Measurements from ENCODE around the gene SLC8B1.

The SLC8B1 gene

GRCh38 chr12:113273053-113273725 lies 61.7 kb downstream of the SLC8B1 start:
- Histone ChIP-seq H3K36me3 (ENCODE audit: insufficient read depth, low read length) (peaks cover 55% of the 10 kb centered on the region), H3K9ac (ENCODE audit: low read length) (no peak overlapping the region), H3K27me3 (ENCODE audit: control insufficient read depth in 1 of 2, insufficient read depth in 2 of 2, low read length in 2 of 2) (no peaks in the 10 kb centered on the region), H3K4me1 (ENCODE audit: insufficient read depth, low read length) (peaks cover 15% of the 10 kb centered on the region), H3K9me3 (ENCODE audit: low read length) (no peaks in the 10 kb centered on the region), H3K4me3 (ENCODE audit: low read depth in 1 of 2, low read length in 2 of 2) (no peak overlapping the region), H3K27ac (ENCODE audit: low read depth, low read length) (no peak overlapping the region)

- no peak overlapping the region for H3K4me3 ChIP-seq (ENCODE audit: low read depth in 1 of 2, low read length in 2 of 2)
- peaks cover 15% of the 10 kb centered on the region for H3K4me1 ChIP-seq (ENCODE audit: insufficient read depth, low read length)
- peak overlapping the region; percentile 55 for H3K27ac ChIP-seq (ENCODE audit: low read depth, low read length)
- peaks cover 55% of the 10 kb centered on the region for H3K36me3 ChIP-seq (ENCODE audit: insufficient read depth, low read length)
- H3K9ac ChIP-seq (ENCODE audit: low read length) = no peak overlapping the region
- H3K27me3 ChIP-seq (ENCODE audit: control insufficient read depth in 1 of 2, insufficient read depth in 2 of 2, low read length in 2 of 2) = no peaks in the 10 kb centered on the region
- H3K9me3 ChIP-seq (ENCODE audit: low read length) = no peaks in the 10 kb centered on the region
These were observed 62.9 kb downstream of the SLC8B1 start for GRCh38 chr12:113271853-113272561.

GRCh38 chr12:113271466-113271852 lies 63.5 kb downstream of the SLC8B1 start:
- Histone ChIP-seq H3K27ac (ENCODE audit: low read depth, low read length) (peak overlapping the region; percentile 55), H3K9me3 (ENCODE audit: low read length) (no peaks in the 10 kb centered on the region), H3K4me1 (ENCODE audit: insufficient read depth, low read length) (peaks cover 15% of the 10 kb centered on the region), H3K27me3 (ENCODE audit: control insufficient read depth in 1 of 2, insufficient read depth in 2 of 2, low read length in 2 of 2) (no peaks in the 10 kb centered on the region), H3K4me3 (ENCODE audit: low read depth in 1 of 2, low read length in 2 of 2) (no peak overlapping the region), H3K9ac (ENCODE audit: low read length) (no peak overlapping the region), H3K36me3 (ENCODE audit: insufficient read depth, low read length) (peaks cover 55% of the 10 kb centered on the region)

- Histone ChIP-seq H3K9me3 (ENCODE audit: low read length) (no peaks in the 10 kb centered on the region), H3K9ac (ENCODE audit: low read length) (no peak overlapping the region), H3K4me3 (ENCODE audit: low read depth in 1 of 2, low read length in 2 of 2) (no peak overlapping the region), H3K4me1 (ENCODE audit: insufficient read depth, low read length) (peaks cover 15% of the 10 kb centered on the region), H3K27ac (ENCODE audit: low read depth, low read length) (no peak overlapping the region), H3K27me3 (ENCODE audit: control insufficient read depth in 1 of 2, insufficient read depth in 2 of 2, low read length in 2 of 2) (no peaks in the 10 kb centered on the region), H3K36me3 (ENCODE audit: insufficient read depth, low read length) (peaks cover 55% of the 10 kb centered on the region)
These were observed 64.2 kb downstream of the SLC8B1 start for GRCh38 chr12:113270709-113271009.

- H3K4me1 ChIP-seq (ENCODE audit: insufficient read depth, low read length) = peaks cover 15% of the 10 kb centered on the region
- H3K4me3 ChIP-seq (ENCODE audit: low read depth in 1 of 2, low read length in 2 of 2) = no peak overlapping the region
- H3K27me3 ChIP-seq (ENCODE audit: control insufficient read depth in 1 of 2, insufficient read depth in 2 of 2, low read length in 2 of 2) = no peaks in the 10 kb centered on the region
- H3K36me3 ChIP-seq (ENCODE audit: insufficient read depth, low read length) = peaks cover 48% of the 10 kb centered on the region
- no peak overlapping the region for H3K27ac ChIP-seq (ENCODE audit: low read depth, low read length)
- H3K9ac ChIP-seq (ENCODE audit: low read length) = no peak overlapping the region
- H3K9me3 ChIP-seq (ENCODE audit: low read length) = no peaks in the 10 kb centered on the region
These were observed 65.5 kb downstream of the SLC8B1 start for GRCh38 chr12:113269257-113269943.

- no peak overlapping the region for H3K27ac ChIP-seq (ENCODE audit: low read depth, low read length)
- H3K4me3 ChIP-seq (ENCODE audit: low read depth in 1 of 2, low read length in 2 of 2) = no peak overlapping the region
- peaks cover 44% of the 10 kb centered on the region for H3K36me3 ChIP-seq (ENCODE audit: insufficient read depth, low read length)
- no peaks in the 10 kb centered on the region for H3K27me3 ChIP-seq (ENCODE audit: control insufficient read depth in 1 of 2, insufficient read depth in 2 of 2, low read length in 2 of 2)
- no peaks in the 10 kb centered on the region for H3K9me3 ChIP-seq (ENCODE audit: low read length)
- no peak overlapping the region for H3K9ac ChIP-seq (ENCODE audit: low read length)
- peaks cover 15% of the 10 kb centered on the region for H3K4me1 ChIP-seq (ENCODE audit: insufficient read depth, low read length)
These were observed 66.3 kb downstream of the SLC8B1 start for GRCh38 chr12:113268621-113269020.

GRCh38 chr12:113268136-113268535 lies 66.8 kb downstream of the SLC8B1 start:
- no peak overlapping the region for H3K27ac ChIP-seq (ENCODE audit: low read depth, low read length)
- H3K36me3 ChIP-seq (ENCODE audit: insufficient read depth, low read length) = peaks cover 46% of the 10 kb centered on the region
- peaks cover 15% of the 10 kb centered on the region for H3K4me1 ChIP-seq (ENCODE audit: insufficient read depth, low read length)
- H3K9me3 ChIP-seq (ENCODE audit: low read length) = no peaks in the 10 kb centered on the region
- no peak overlapping the region for H3K9ac ChIP-seq (ENCODE audit: low read length)
- no peak overlapping the region for H3K4me3 ChIP-seq (ENCODE audit: low read depth in 1 of 2, low read length in 2 of 2)
- no peaks in the 10 kb centered on the region for H3K27me3 ChIP-seq (ENCODE audit: control insufficient read depth in 1 of 2, insufficient read depth in 2 of 2, low read length in 2 of 2)

- no peak overlapping the region for H3K27ac ChIP-seq (ENCODE audit: low read depth, low read length)
- peaks cover 42% of the 10 kb centered on the region for H3K36me3 ChIP-seq (ENCODE audit: insufficient read depth, low read length)
- no peak overlapping the region for H3K4me3 ChIP-seq (ENCODE audit: low read depth in 1 of 2, low read length in 2 of 2)
- H3K9me3 ChIP-seq (ENCODE audit: low read length) = no peaks in the 10 kb centered on the region
- H3K9ac ChIP-seq (ENCODE audit: low read length) = no peak overlapping the region
- H3K4me1 ChIP-seq (ENCODE audit: insufficient read depth, low read length) = peaks cover 11% of the 10 kb centered on the region
- H3K27me3 ChIP-seq (ENCODE audit: control insufficient read depth in 1 of 2, insufficient read depth in 2 of 2, low read length in 2 of 2) = no peaks in the 10 kb centered on the region
These were observed 67.3 kb downstream of the SLC8B1 start for GRCh38 chr12:113267621-113268020.

GRCh38 chr12:113266106-113266895 lies 68.6 kb downstream of the SLC8B1 start:
- Histone ChIP-seq H3K4me3 (ENCODE audit: low read depth in 1 of 2, low read length in 2 of 2) (no peak overlapping the region), H3K27ac (ENCODE audit: low read depth, low read length) (no peak overlapping the region), H3K27me3 (ENCODE audit: control insufficient read depth in 1 of 2, insufficient read depth in 2 of 2, low read length in 2 of 2) (no peaks in the 10 kb centered on the region), H3K36me3 (ENCODE audit: insufficient read depth, low read length) (peaks cover 41% of the 10 kb centered on the region), H3K4me1 (ENCODE audit: insufficient read depth, low read length) (peaks cover 6% of the 10 kb centered on the region), H3K9me3 (ENCODE audit: low read length) (no peaks in the 10 kb centered on the region), H3K9ac (ENCODE audit: low read length) (no peak overlapping the region)

GRCh38 chr12:113263431-113263963 lies 71.4 kb downstream of the SLC8B1 start:
- no peaks in the 10 kb centered on the region for H3K27me3 ChIP-seq (ENCODE audit: control insufficient read depth in 1 of 2, insufficient read depth in 2 of 2, low read length in 2 of 2)
- H3K4me3 ChIP-seq (ENCODE audit: low read depth in 1 of 2, low read length in 2 of 2) = no peak overlapping the region
- H3K36me3 ChIP-seq (ENCODE audit: insufficient read depth, low read length) = peaks cover 30% of the 10 kb centered on the region
- H3K27ac ChIP-seq (ENCODE audit: low read depth, low read length) = no peak overlapping the region
- H3K9ac ChIP-seq (ENCODE audit: low read length) = no peak overlapping the region
- H3K9me3 ChIP-seq (ENCODE audit: low read length) = no peaks in the 10 kb centered on the region
- peaks cover 16% of the 10 kb centered on the region for H3K4me1 ChIP-seq (ENCODE audit: insufficient read depth, low read length)

- peaks cover 22% of the 10 kb centered on the region for H3K36me3 ChIP-seq (ENCODE audit: insufficient read depth, low read length)
- H3K27ac ChIP-seq (ENCODE audit: low read depth, low read length) = no peak overlapping the region
- no peaks in the 10 kb centered on the region for H3K27me3 ChIP-seq (ENCODE audit: control insufficient read depth in 1 of 2, insufficient read depth in 2 of 2, low read length in 2 of 2)
- no peak overlapping the region for H3K4me3 ChIP-seq (ENCODE audit: low read depth in 1 of 2, low read length in 2 of 2)
- peaks cover 18% of the 10 kb centered on the region for H3K4me1 ChIP-seq (ENCODE audit: insufficient read depth, low read length)
- H3K9ac ChIP-seq (ENCODE audit: low read length) = no peak overlapping the region
- H3K9me3 ChIP-seq (ENCODE audit: low read length) = no peaks in the 10 kb centered on the region
These were observed 72.2 kb downstream of the SLC8B1 start for GRCh38 chr12:113262710-113263109.

Measured in muscle layer of colon (tissue), 2 donors.